ENCODE data around the gene MCM10.

GRCh38 chr10:13206091-13206490 lies 44.7 kb downstream of the MCM10 start:
- TF ChIP-seq ZNF274 (IDR thresholded peaks at IDR 0.05; ENCODE audit: low read depth, low read length) (no peak), YY1 (IDR thresholded peaks at IDR 0.05; ENCODE audit: insufficient read depth, insufficient read length) (no peak)
